NCI-H460 (cell line): Measurements from ENCODE around the gene FAM83F. TPM values are rescaled to one million over a fixed set of nuclear protein-coding genes. Genes with fewer than 3 reads are reported as not detected.
A peak's percentile ranks its signal among the peaks of the same experiment; 100 is the strongest.

Experiments
- DNase-seq: peaks from one replicate; pipeline ENCODE4 v3.0.0-alpha.2; 2016; ENCODE audit warnings: low read depth; ENCODE audit errors: extremely low read depth
- total RNA-seq: library from RNA; depleted of rRNA; stranded (reverse); fragments of >200 nt; shearing (Covaris generic); gene quantifications from 2 replicates; pipeline ENCODE4 v1.2.3, GENCODE V29; 2014

FAM83F gene
- total RNA-seq, 1 experiment from 2014 or later: 0.07 TPM

- DNase-seq: no peak
These were observed 32.7 kb upstream of the FAM83F start for GRCh38 chr22:39962071-39962470.

- no peak for DNase-seq
These were observed 29.0 kb upstream of the FAM83F start for GRCh38 chr22:39965748-39966147.

- peak; percentile 17 for DNase-seq
These were observed 28.3 kb upstream of the FAM83F start for GRCh38 chr22:39966470-39966869.

- no peak for DNase-seq
These were observed 27.5 kb upstream of the FAM83F start for GRCh38 chr22:39967103-39967829.

GRCh38 chr22:39967996-39968972, 26.5 kb upstream of the FAM83F start:
- DNase-seq: no peak

GRCh38 chr22:39970742-39971141, 24.0 kb upstream of the FAM83F start:
- no peak for DNase-seq

- DNase-seq: no peak
These were observed 22.1 kb upstream of the FAM83F start for GRCh38 chr22:39972641-39973040.

- DNase-seq: no peak
These were observed 21.1 kb upstream of the FAM83F start for GRCh38 chr22:39973656-39974055.

- DNase-seq: no peak
These were observed 20.7 kb upstream of the FAM83F start for GRCh38 chr22:39974065-39974464.

GRCh38 chr22:39979048-39979447, 15.7 kb upstream of the FAM83F start:
- DNase-seq: no peak

- DNase-seq: no peak
These were observed 15.3 kb upstream of the FAM83F start for GRCh38 chr22:39979458-39979857.

GRCh38 chr22:39980596-39980995, 14.2 kb upstream of the FAM83F start:
- DNase-seq: no peak

GRCh38 chr22:39983346-39983745, 11.4 kb upstream of the FAM83F start:
- DNase-seq: no peak

- no peak for DNase-seq
These were observed 10.7 kb upstream of the FAM83F start for GRCh38 chr22:39984006-39984405.

GRCh38 chr22:39984746-39985145, 10.0 kb upstream of the FAM83F start:
- no peak for DNase-seq

GRCh38 chr22:39985383-39986035, 9.2 kb upstream of the FAM83F start:
- DNase-seq: no peak

- no peak for DNase-seq
These were observed 6.2 kb upstream of the FAM83F start for GRCh38 chr22:39988386-39989114.

GRCh38 chr22:39989633-39990032, 5.1 kb upstream of the FAM83F start:
- no peak for DNase-seq

- no peak for DNase-seq
These were observed 4.1 kb upstream of the FAM83F start for GRCh38 chr22:39990686-39991085.

- no peak for DNase-seq
These were observed 3.4 kb upstream of the FAM83F start for GRCh38 chr22:39991159-39991860.
